IMR-90 (cell line): Measurements from ENCODE around the gene GTF2H1. TPM values are rescaled to one million over a fixed set of nuclear protein-coding genes. Genes with fewer than 3 reads are reported as not detected.

Experiments
- ATAC-seq: fragments of 200-7000 bp; cut with Tn5 transposase; 2 replicates; pipeline ENCODE4 v1.9.1; 2020; ENCODE audit warnings: low read depth, mild to moderate bottlenecking, moderate library complexity
- BruUV-seq: library from RNA; stranded (reverse); fragments of 400-500 nt; replicated peaks from 2 replicates; lab custom pipeline; 2021; lab: Mats Ljungman, UMichigan
- CTCF ChIA-PET: fragments of 300-600 bp; formaldehyde crosslinking; extraction: SDS; loops from one replicate; lab custom pipeline; 2021; ENCODE audit warnings: antibody characterized with exemption; lab: Yijun Ruan, JAX
- POLR2A ChIA-PET: fragments of 300-600 bp; sonication (Branson Sonifier 250); formaldehyde crosslinking; loops from one replicate; lab custom pipeline; 2022; ENCODE audit warnings: antibody characterized with exemption; ENCODE audit not compliant: unreplicated experiment; lab: Charles Lee
- DNase-seq: peaks from one replicate; pipeline ENCODE4 v3.0.0; 2013
- H2AFZ ChIP-seq: replicated peaks from 2 replicates; pipeline ENCODE3; 2013; ENCODE audit warnings: low read length, mild to moderate bottlenecking; ENCODE audit not compliant: poor library complexity
- H2AK5ac ChIP-seq: 2 replicates; pipeline ENCODE4 v1.6.1; 2013; ENCODE audit warnings: low read depth, low read length, inconsistent platforms
- H2AK9ac ChIP-seq: replicated peaks from 2 replicates; pipeline ENCODE3; 2013; ENCODE audit warnings: mild to moderate bottlenecking, low read depth, low read length, moderate library complexity; ENCODE audit not compliant: poor library complexity
- H2BK120ac ChIP-seq: 2 replicates; pipeline ENCODE4 v1.6.1; 2013; ENCODE audit warnings: low read depth, low read length, inconsistent platforms
- H2BK15ac ChIP-seq: 3 replicates; pipeline ENCODE4 v1.6.1; 2013; ENCODE audit warnings: low read depth, low read length, inconsistent platforms
- H2BK20ac ChIP-seq: 2 replicates; pipeline ENCODE4 v1.6.1; 2013; ENCODE audit warnings: low read depth, mild to moderate bottlenecking, inconsistent platforms, low read length, moderate library complexity
- H2BK5ac ChIP-seq: 2 replicates; pipeline ENCODE4 v1.6.1; 2013; ENCODE audit warnings: mild to moderate bottlenecking, low read depth, low read length, inconsistent platforms; ENCODE audit not compliant: poor library complexity, severe bottlenecking
- H3K14ac ChIP-seq: replicated peaks from 2 replicates; pipeline ENCODE4 v1.6.1; 2013; ENCODE audit warnings: low read depth, low read length, inconsistent platforms
- H3K18ac ChIP-seq: 2 replicates; pipeline ENCODE4 v1.6.1; 2013; ENCODE audit warnings: low read depth, low read length, control low read depth
- H3K23ac ChIP-seq: 2 replicates; pipeline ENCODE4 v1.6.1; 2013; ENCODE audit warnings: low read depth, low read length, inconsistent platforms
- H3K27ac ChIP-seq: 2 replicates; pipeline ENCODE4 v1.5.1; 2013; ENCODE audit warnings: mild to moderate bottlenecking, control low read depth, low read length; ENCODE audit not compliant: insufficient read depth
- H3K27me3 ChIP-seq: 2 replicates; pipeline ENCODE4 v1.6.1; 2013; ENCODE audit warnings: low read length; ENCODE audit not compliant: control insufficient read depth, insufficient read depth
- H3K36me3 ChIP-seq: 2 replicates; pipeline ENCODE4 v1.6.1; 2013; ENCODE audit warnings: low read length, mixed read lengths; ENCODE audit not compliant: control insufficient read depth, insufficient read depth
- H3K4ac ChIP-seq: 2 replicates; pipeline ENCODE4 v1.6.1; 2013; ENCODE audit warnings: low read depth, low read length, inconsistent platforms
- H3K4me1 ChIP-seq: 2 replicates; pipeline ENCODE4 v1.6.1; 2013; ENCODE audit warnings: low read length, mixed read lengths; ENCODE audit not compliant: control insufficient read depth, insufficient read depth
- H3K4me2 ChIP-seq: 2 replicates; pipeline ENCODE4 v1.6.1; 2013; ENCODE audit warnings: low read depth, mild to moderate bottlenecking, control low read depth, low read length, moderate library complexity
- H3K4me3 ChIP-seq: 2 replicates; pipeline ENCODE4 v1.5.1; 2013; ENCODE audit warnings: low read depth, mild to moderate bottlenecking, control low read depth, low read length, moderate library complexity; ENCODE audit not compliant: insufficient read depth
- H3K56ac ChIP-seq: 2 replicates; pipeline ENCODE4 v1.6.1; 2013; ENCODE audit warnings: low read length, inconsistent platforms; ENCODE audit not compliant: insufficient read depth; ENCODE audit errors: extremely low read depth
- H3K79me1 ChIP-seq, 2 experiments: 2 replicates each; pipeline ENCODE4 v1.6.1; 2013; ENCODE audit warnings: low read length in 2 of 2, inconsistent platforms in 1 of 2, low read depth in 1 of 2
- H3K9ac ChIP-seq: 2 replicates; pipeline ENCODE4 v1.6.1; 2013; ENCODE audit warnings: low read depth, low read length, control low read depth
- H3K9me1 ChIP-seq: 2 replicates; pipeline ENCODE4 v1.6.1; 2013; ENCODE audit warnings: low read length, inconsistent platforms; ENCODE audit not compliant: insufficient read depth
- H3K9me3 ChIP-seq: 2 replicates; pipeline ENCODE4 v1.6.1; 2013; ENCODE audit warnings: low read length; ENCODE audit not compliant: control insufficient read depth, insufficient read depth
- H4K20me1 ChIP-seq: 2 replicates; pipeline ENCODE4 v1.6.1; 2013; ENCODE audit warnings: low read length, inconsistent platforms; ENCODE audit not compliant: insufficient read depth
- H4K5ac ChIP-seq: 2 replicates; pipeline ENCODE4 v1.6.1; 2013; ENCODE audit warnings: mild to moderate bottlenecking, low read depth, low read length, control low read depth
- H4K8ac ChIP-seq, 2 experiments: 2 replicates each; pipeline ENCODE4 v1.6.1; 2013; ENCODE audit warnings: low read depth in 2 of 2, low read length in 2 of 2, control low read depth in 1 of 2, inconsistent platforms in 1 of 2
- H4K91ac ChIP-seq: 2 replicates; pipeline ENCODE4 v1.6.1; 2013; ENCODE audit warnings: low read depth, low read length, inconsistent platforms; ENCODE audit not compliant: insufficient read depth
- CEBPB ChIP-seq: IDR thresholded peaks from 2 replicates; pipeline ENCODE4 v1.6.1; 2012; ENCODE audit warnings: low read depth, low read length, improper control_type of control experiment
- CHD1 ChIP-seq: IDR thresholded peaks from 2 replicates; pipeline ENCODE4 v1.6.1; 2012; ENCODE audit warnings: low read depth, low read length, improper control_type of control experiment
- MAFK ChIP-seq: IDR thresholded peaks from 2 replicates; pipeline ENCODE4 v1.6.1; 2012; ENCODE audit warnings: low read depth, low read length, improper control_type of control experiment
- MAZ ChIP-seq: IDR thresholded peaks from 2 replicates; pipeline ENCODE4 v1.6.1; 2012; ENCODE audit warnings: low read depth, mild to moderate bottlenecking, low read length, improper control_type of control experiment, moderate library complexity, borderline replicate concordance
- NFE2L2 ChIP-seq: fragments of 150-350 bp; IDR thresholded peaks from 2 replicates; pipeline ENCODE4 v1.6.1; 2016; ENCODE audit warnings: low read depth, mild to moderate bottlenecking, low read length
- SMC3 ChIP-seq: fragments of 150-350 bp; IDR thresholded peaks from 2 replicates; pipeline ENCODE4 v1.6.1; 2016; ENCODE audit warnings: low read depth, mild to moderate bottlenecking, antibody characterized with exemption, low read length, moderate library complexity
- USF2 ChIP-seq: fragments of 150-350 bp; IDR thresholded peaks from 2 replicates; pipeline ENCODE4 v1.6.1; 2017; ENCODE audit warnings: mild to moderate bottlenecking, antibody characterized with exemption, low read length, low read depth
- WGBS, 2 experiments: methylation state at CpG; one replicate each; pipeline versions ENCODE4 v1.1.5 to v1.1.7; 2013; ENCODE audit warnings: missing lambda C conversion rate in 2 of 2; ENCODE audit not compliant: insufficient read length in 1 of 2; ENCODE audit errors: extremely low coverage in 2 of 2; 5-methylcytosine and 5-hydroxymethylcytosine counted together
- dilution Hi-C: fragments of 300-500 bp; cut with HindIII; formaldehyde crosslinking; loops from one replicate; pipeline ENCODE4 v1.14.3; 2018; ENCODE audit warnings: low sequenced_read_pairs; ENCODE audit not compliant: unreplicated experiment
- in situ Hi-C: fragments of 300-500 bp; cut with MboI; formaldehyde crosslinking; loops from 3 replicates; pipeline ENCODE4 v1.14.3; 2019; ENCODE audit warnings: low sequenced_read_pairs, inconsistent platforms, mixed read lengths
- intact Hi-C: fragments of 100-400 bp; cut with micrococcal nuclease; formaldehyde crosslinking; loops from 2 replicates; pipeline ENCODE4 v1.10.0; 2022
- polyA plus RNA-seq, 3 experiments: library from polyadenylated mRNA; depleted of rRNA; stranded (reverse); fragments of >200 nt; gene quantifications; 2 replicates each; pipeline ENCODE4 v1.2.3, GENCODE V29; 2012; ENCODE audit warnings: low replicate concordance in 1 of 3
- total RNA-seq: library from RNA; depleted of rRNA; stranded (reverse); fragments of >200 nt; gene quantifications from 2 replicates; pipeline ENCODE4 v1.2.3, GENCODE V29; 2012

The GTF2H1 gene
- total and polyA plus RNA-seq, 2 of the 4 experiments (the other 2 are of a cell fraction): 25.0 to 67.0 TPM

- DNase-seq (no peak), ATAC-seq (no peak)
- Histone ChIP-seq H3K9me3 (no peaks in the 10 kb centered on the region), H3K27me3 (no peaks in the 10 kb centered on the region), H3K36me3 (no peaks in the 10 kb centered on the region), H4K5ac (no peak overlapping the region), H3K27ac (no peak overlapping the region), H3K4me3 (no peak overlapping the region), H4K91ac (no peak overlapping the region), H3K4me1 (no peaks in the 10 kb centered on the region), H4K20me1 (no peaks in the 10 kb centered on the region), H2AK5ac (no peak overlapping the region), H2BK120ac (no peak overlapping the region), H2BK15ac (no peak overlapping the region), H2AFZ (no peak overlapping the region), H3K23ac (no peak overlapping the region), H3K14ac (no peak overlapping the region), H2BK5ac (no peak overlapping the region), H3K79me1 (no peaks in the 10 kb centered on the region), H3K18ac (no peak overlapping the region), H2AK9ac (no peak overlapping the region), H2BK20ac (no peak overlapping the region), H3K4me2 (no peak overlapping the region), H3K56ac (no peak overlapping the region), H3K9ac (no peak overlapping the region), H3K9me1 (peaks cover 2% of the 10 kb centered on the region; the same call in 1 of the 2 replicates), H4K8ac (no peak overlapping the region), H3K4ac (no peak overlapping the region)
- no peak for TF ChIP-seq MAFK
- TF ChIP-seq MAZ: no peak
- no peak for TF ChIP-seq SMC3
- no peak for TF ChIP-seq CEBPB
- TF ChIP-seq NFE2L2: no peak
- no peak for TF ChIP-seq CHD1
- TF ChIP-seq USF2: no peak
- dilution Hi-C loops (no loop called here), in situ Hi-C loops (no loop called here), intact Hi-C loops (no loop called here)
- no TSS peak for BruUV-seq
- CTCF ChIA-PET: no interaction called here
- no CpG with 5 or more reads among the region's 1 CpG for WGBS, 2 experiments
- POLR2A ChIA-PET: no interaction called here
Observed at GRCh38 chr11:18375941-18376340, 53.6 kb downstream of the GTF2H1 start.
